GM12874 (cell line): ENCODE measurements around the gene CAMTA1.

Experiments
- TF ChIP-seq, protein P1 (sequence below): IDR thresholded peaks from 2 replicates; pipeline ENCODE4 v1.5.1; 2011; ENCODE audit warnings: low read depth, mild to moderate bottlenecking, control low read depth, low read length, moderate library complexity; ENCODE audit not compliant: insufficient read depth

The CAMTA1 gene

DNA sequence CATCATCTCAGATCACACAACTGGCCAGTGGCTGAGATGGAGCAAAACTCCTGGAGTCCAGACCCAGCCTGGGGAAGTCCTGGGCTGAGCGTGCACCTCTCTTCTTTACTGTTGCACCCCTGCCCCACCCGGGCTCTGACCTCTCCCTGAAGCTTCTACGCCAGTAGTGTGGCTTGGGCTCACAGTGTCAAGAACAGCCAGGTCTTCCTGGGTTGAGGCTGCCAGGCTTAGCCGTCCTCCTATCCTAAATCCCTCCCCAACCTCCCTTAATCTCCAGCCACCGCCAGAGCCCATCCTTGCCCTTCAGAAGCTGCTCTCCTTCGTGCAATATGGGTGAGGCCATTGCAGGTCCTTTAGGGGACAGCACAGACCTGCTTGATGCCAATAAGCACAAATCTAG is 586.7 kb downstream of the CAMTA1 start:
- TF ChIP-seq, protein P1, sequence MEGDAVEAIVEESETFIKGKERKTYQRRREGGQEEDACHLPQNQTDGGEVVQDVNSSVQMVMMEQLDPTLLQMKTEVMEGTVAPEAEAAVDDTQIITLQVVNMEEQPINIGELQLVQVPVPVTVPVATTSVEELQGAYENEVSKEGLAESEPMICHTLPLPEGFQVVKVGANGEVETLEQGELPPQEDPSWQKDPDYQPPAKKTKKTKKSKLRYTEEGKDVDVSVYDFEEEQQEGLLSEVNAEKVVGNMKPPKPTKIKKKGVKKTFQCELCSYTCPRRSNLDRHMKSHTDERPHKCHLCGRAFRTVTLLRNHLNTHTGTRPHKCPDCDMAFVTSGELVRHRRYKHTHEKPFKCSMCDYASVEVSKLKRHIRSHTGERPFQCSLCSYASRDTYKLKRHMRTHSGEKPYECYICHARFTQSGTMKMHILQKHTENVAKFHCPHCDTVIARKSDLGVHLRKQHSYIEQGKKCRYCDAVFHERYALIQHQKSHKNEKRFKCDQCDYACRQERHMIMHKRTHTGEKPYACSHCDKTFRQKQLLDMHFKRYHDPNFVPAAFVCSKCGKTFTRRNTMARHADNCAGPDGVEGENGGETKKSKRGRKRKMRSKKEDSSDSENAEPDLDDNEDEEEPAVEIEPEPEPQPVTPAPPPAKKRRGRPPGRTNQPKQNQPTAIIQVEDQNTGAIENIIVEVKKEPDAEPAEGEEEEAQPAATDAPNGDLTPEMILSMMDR: no peak

GRCh38 chr1:7372477-7373120 is 587.3 kb downstream of the CAMTA1 start:
- TF ChIP-seq, protein P1: no peak

- TF ChIP-seq, protein P1: no peak
These were observed 588.0 kb downstream of the CAMTA1 start for GRCh38 chr1:7373251-7373650.

GRCh38 chr1:7373876-7374562 is 588.8 kb downstream of the CAMTA1 start:
- TF ChIP-seq, protein P1: no peak

DNA sequence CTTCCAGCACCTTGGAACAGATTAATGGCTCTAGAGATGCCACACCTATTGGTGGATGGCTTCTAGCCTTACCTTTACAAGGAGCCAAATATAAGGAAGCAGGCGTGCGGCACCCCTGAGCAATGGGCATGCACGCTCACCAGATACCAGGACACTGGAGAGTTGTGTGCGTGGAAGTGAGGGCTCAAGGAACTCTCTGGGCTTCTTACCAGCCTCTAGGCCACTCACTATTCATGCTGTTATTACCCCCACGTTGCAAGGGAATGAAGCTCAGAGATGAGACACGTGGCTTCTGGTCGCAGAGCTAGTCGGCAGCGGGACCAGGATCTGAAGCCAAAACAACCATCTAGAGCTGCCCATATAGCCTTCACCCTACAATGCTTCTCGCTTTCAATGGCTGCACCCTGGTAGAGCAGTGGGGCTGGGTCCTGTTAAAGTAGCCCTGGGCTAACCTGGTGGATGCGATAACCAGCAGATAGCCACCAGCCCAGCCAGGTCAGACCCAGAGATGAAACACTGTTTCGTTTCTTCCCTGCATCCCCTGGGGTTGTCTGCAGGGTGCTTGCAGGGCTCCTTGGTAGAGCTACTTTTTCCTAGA is 589.4 kb downstream of the CAMTA1 start:
- TF ChIP-seq, protein P1: no peak

DNA sequence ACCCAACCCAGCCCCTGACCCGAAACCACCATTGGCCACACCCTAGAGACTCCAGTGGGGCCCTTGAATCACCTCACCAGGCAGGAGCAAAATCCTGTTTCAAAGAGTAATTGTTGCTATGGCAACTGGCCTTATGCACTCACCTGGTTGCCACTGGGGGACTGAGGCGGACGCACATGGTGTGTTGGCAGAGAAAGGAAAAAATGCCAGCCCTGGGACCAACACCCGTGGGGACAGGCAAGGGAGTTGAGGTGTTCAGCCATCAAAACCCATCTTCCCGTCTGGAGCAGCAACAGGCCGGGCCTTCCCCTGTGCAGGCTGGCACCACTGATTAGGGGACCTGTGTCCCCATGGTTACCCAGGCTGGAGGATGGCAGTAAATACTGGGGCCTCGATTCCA is 590.1 kb downstream of the CAMTA1 start:
- TF ChIP-seq, protein P1: no peak

- TF ChIP-seq, protein P1: no peak
These were observed 590.8 kb downstream of the CAMTA1 start for GRCh38 chr1:7375781-7376660.
